ENCODE data around the gene BZW1.
A peak's percentile ranks its signal among the peaks of the same experiment; 100 is the strongest.

The BZW1 gene

DNA sequence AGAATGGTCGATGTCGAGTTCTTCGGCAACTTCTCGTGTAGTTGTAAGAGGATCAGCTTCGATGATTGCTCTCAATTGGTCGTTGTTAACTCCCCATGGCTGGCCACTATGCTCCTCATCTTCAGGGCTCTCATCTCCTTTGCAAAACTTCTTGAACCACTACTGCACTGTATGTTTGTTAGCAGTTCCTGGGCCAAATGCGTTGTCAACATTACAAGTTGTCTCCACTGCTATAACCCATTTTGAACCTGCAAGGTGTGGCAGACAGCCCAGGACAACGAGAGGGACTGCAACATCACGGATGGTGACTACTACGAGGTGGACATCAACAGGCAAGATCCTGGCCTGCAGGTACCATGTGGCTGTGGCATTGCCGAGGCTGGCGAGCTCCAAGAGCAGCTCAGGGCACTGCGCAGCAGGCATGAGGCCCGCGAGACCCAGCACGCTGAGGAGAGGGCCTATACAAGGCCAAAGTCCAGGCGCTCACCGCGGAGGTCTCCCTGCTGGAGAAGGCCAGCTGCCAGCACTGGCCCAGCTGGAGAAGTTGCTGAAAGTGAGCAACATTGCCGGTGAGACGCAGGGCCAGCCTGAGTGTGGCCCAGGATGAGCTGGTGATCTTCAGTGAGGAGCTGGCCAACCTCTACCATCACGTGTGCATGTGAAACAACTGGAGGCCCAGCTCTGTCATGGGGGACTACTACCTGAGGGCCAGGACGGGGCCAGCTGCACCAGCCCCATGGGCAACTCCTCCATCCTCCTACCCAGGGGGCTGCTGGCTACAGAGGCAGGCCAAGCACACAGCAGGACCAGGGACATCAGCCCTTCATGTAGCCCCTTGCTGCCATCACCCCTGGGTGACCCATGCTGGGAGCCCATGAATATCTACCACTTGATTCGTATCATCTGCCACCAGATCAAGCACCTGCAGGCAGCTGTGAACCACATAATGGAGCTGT lies 32.6 kb downstream of the BZW1 start:
- DNase-seq = no peak

GRCh38 chr2:200845194-200845593 lies 33.5 kb downstream of the BZW1 start:
- no peak for DNase-seq

DNA sequence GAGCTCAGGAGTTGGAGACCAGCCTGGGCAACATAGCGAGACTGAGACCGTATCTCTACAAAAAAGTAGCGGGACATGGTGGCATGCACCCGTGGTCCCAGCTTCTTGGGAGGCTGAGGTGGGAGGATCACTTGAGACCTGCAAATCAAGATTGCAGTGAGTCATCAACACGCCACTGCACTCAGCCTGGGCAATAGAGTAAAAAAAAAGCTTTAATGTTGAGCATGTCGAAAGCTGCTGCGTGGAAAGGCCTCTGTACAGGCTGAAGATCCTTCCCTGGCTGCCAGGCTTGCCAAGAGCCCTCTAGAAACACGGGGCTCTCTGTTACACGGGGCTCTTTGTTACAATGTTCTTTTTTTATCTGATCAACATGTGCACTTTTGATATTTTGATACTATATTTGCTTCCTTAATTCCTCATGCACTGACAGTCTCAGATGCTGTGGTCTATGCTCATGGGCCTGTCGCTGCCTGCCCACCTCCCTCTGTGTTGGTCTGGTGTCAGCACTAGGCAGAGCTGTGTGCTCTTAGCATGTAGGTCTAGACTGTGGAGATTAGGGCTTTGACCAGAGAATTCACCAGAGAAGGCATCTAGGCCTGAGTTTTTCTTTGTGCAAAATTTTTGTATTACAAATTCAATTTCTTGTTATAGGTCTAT lies 34.1 kb downstream of the BZW1 start:
- no peak for DNase-seq

DNA sequence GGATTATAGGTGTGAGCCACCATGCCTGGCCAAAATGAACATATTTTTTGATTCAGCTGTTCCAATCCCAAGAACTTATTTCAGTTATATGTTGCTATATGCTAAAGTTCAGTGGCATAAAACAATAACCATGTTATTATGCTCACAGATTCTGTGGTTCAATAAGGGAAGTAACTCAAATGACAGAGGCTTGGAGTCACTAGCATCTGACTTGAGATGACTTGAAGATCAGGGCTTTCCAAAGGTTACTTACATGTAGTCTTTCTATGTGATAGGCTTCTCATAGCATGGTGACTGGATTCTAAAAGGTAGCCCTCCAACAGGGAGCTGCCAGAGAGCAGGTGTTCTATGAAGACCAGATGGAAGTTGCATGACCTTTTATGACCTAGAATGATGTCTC lies 35.6 kb downstream of the BZW1 start:
- DNase-seq = no peak

DNA sequence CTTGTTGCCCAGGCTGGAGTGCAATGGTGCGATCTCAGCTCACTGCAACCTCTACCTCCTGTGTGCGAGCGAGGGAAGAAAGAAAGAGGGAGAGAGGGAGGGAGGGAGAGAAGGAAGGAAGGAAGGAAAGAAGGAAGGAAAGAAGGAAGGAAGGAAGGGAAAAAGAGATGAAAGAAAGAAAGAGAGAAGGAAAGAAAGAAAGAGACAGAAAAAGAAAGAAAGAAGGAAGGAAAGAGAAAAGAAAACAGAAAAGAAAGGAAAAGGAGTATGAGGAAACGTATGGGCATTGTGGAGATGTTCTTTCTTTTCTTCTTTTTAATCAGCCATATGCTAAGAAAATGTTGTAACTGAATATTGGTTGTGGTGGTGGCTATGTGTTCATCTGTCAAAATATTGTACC lies 36.2 kb downstream of the BZW1 start:
- no peak for DNase-seq

- DNase-seq = peak in 1 of 2 experiments; percentile 3
Measured at GRCh38 chr2:200850512-200851256, 39.0 kb downstream of the BZW1 start.

DNA sequence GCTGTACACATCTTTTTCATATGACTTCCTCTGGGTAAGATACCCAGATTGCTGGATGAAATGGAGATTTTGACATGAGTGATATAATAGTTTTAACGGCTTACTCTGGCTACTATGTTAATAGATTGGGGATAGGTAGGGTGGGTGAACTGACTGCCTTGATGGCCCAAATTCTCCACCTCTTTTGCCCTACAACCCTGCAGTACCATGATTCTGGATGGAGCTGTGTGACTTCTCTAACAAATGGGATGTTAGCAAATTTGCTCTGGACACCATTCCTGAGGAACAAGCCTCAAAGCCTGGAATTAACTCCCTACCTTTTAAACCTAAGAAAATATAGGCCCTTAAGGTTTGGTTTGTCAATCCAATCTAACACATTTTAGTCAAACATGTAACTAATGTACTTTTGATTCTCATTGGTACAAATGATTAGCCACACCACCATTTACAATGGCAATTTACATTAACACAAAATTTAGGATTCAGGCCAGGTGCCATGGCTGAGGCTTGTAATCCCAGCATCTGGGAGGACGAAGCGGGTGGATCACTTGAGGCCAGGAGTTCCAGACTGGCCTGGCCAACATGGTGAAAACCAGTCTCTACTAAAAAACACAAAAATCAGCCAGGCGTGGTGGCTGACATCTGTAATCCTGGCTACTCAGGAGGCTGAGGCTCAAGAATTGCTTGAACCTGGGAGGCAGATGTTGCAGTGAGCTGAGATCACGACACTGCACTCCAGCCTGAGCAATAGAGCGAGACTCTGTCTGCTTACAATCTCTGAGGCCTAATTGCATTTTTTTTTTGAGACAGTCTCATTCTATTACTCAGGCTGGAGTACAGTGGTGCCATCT lies 39.9 kb downstream of the BZW1 start:
- DNase-seq = peak in 1 of 2 experiments; percentile 2

- DNase-seq = no peak
Measured at GRCh38 chr2:200852605-200853004, 40.9 kb downstream of the BZW1 start.

DNA sequence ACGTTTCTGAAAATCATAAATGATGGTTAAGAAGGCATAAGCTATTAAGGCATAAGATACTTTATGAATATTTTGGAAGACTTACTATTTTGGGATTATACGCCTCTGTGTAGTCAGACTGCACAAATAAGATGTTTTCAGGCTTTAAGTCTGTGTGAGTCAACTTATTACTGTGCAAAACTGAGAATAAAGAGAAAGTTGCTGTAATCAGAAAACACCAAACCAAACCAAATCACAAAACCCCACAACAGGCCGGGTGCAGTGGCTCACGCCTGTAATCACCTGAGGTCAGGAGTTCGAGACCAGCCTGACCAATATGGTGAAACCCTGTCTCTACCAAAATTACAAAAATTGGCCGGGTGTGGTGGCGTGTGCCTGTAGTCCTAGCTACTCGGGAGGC lies 45.1 kb downstream of the BZW1 start:
- DNase-seq = peak in 1 of 2 experiments; percentile 34

GRCh38 chr2:200860092-200860795 lies 48.5 kb downstream of the BZW1 start:
- peak in 1 of 2 experiments; percentile 47 for DNase-seq

DNA sequence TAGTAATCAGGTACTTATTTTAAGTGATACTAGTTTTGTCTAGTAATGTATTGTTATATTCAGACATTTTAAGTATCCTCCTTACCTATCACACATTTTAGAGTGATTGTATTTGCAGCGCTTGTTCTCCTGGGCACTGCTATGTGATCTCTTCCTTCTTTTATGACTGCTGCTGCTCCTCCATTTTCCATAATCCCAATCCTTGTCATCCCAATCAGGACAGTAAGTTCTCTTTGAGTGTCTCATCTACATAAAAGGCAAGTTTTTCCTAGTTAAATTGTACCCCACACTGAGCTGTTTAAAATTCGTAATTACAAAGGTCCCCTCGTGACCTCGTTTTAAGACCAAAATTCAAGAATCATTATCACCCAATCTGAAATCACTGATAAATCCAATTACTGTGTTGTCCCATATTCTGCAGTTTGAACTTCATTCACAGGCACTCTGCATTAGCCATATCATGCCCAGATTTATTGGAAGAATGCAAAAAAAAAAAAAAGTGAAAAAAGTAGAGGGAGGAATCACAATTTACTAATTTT lies 50.0 kb downstream of the BZW1 start:
- no peak for DNase-seq

- DNase-seq = peak; percentile 61 to 69
Measured at GRCh38 chr2:200862532-200863000, 50.9 kb downstream of the BZW1 start.

DNA sequence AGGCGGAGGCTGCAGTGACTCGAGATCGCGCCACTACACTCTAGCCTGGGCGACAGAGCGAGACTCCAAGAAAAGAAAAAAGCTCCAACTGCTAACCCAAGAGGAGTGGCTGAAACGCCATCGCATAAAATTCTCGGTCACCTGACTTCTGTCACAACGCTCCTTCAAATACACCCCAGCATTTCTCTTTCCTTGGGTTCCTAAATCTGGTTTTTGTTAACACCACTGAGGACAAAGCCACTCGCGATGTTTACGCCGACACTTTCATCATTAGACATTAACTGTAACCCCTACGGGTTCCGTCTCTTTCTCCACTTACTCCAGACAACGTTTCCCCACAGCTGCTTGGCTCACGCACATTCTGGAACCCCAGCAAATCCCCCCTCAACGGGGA lies 52.1 kb downstream of the BZW1 start:
- peak in 1 of 2 experiments; percentile 32 for DNase-seq

GRCh38 chr2:200864176-200865034 lies 52.7 kb downstream of the BZW1 start, which contains the start of gene CLK1:
CLK1 (minus strand) TSS chr2:200864658; CDS start chr2:200861862, 2,796 bp downstream.
- peak; percentile 96 to 97 for DNase-seq

GRCh38 chr2:200869014-200869413 lies 57.3 kb downstream of the BZW1 start:
- DNase-seq = no peak

GRCh38 chr2:200871151-200871550 lies 59.4 kb downstream of the BZW1 start:
- DNase-seq = no peak

DNA sequence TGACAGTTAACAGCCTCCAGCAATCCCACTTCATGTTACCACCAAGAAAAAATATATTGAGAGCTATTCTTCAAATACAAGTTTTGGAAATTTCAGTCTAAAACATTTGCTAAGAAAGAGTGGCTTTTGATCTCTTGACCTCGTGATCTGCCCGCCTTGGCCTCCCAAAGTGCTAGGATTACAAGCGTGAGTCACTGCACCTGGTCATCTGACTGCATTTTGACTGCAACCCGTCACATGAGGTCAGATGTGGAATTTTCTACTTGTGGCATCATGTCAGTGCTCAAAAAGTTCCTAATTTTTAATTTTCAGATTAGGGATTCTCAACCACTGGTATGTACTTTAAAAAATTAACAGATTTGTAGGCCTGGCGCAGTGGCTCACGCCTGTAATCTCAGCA lies 61.9 kb downstream of the BZW1 start:
- no peak for DNase-seq

Data from activated CD4-positive, alpha-beta T cell treated with anti-CD3 and anti-CD28 coated beads, Interleukin-2, amount 50 U/mL, for 48 hours (primary cell).